HepG2 (cell line): Measurements from ENCODE around the gene TCEANC2. TPM values are rescaled to one million over a fixed set of nuclear protein-coding genes. Genes with fewer than 3 reads are reported as not detected.

ENCODE experiments used
- AGO1 ChIP-seq: fragments of 200-400 bp; formaldehyde crosslinking; IDR thresholded peaks from 2 replicates; pipeline ENCODE4 v1.6.1; 2017; ENCODE audit warnings: mild to moderate bottlenecking, low read depth, low read length, moderate library complexity; ENCODE audit not compliant: poor library complexity, severe bottlenecking
- AHDC1 ChIP-seq: sonication (generic); formaldehyde crosslinking; IDR thresholded peaks from 2 replicates; pipeline ENCODE4 v1.5.1; 2020; ENCODE audit warnings: mild to moderate bottlenecking, missing genetic modification reagents, borderline replicate concordance
- BATF2 ChIP-seq: sonication (generic); formaldehyde crosslinking; IDR thresholded peaks from 2 replicates; pipeline ENCODE4 v1.8.0; 2022; ENCODE audit warnings: mild to moderate bottlenecking, missing genetic modification reagents, moderate library complexity
- DMTF1 ChIP-seq: sonication (generic); formaldehyde crosslinking; IDR thresholded peaks from 2 replicates; pipeline ENCODE4 v1.4.0; 2020; ENCODE audit warnings: mild to moderate bottlenecking, missing genetic modification reagents
- FOXA1 ChIP-seq, 2 experiments: fragments of 450-650 bp in 1 of 2; sonication (generic) in 1 of 2; formaldehyde crosslinking in 1 of 2; IDR thresholded peaks; 2 replicates each; pipeline versions ENCODE4 v1.4.0 to v1.6.1; 2016 to 2020; ENCODE audit warnings: missing genetic modification reagents in 1 of 2
- IRF2 ChIP-seq: IDR thresholded peaks from 2 replicates; pipeline ENCODE4 v1.6.1; 2018; ENCODE audit warnings: missing genetic modification reagents, missing compliant biosample characterization
- KMT2B ChIP-seq: IDR thresholded peaks from 2 replicates; pipeline ENCODE4 v1.6.1; 2016; ENCODE audit warnings: missing genetic modification reagents, missing compliant biosample characterization
- MATR3 ChIP-seq: sonication (generic); formaldehyde crosslinking; IDR thresholded peaks from 2 replicates; pipeline ENCODE4 v1.4.0; 2020; ENCODE audit warnings: missing genetic modification reagents
- NFE2 ChIP-seq: sonication (generic); formaldehyde crosslinking; IDR thresholded peaks from 2 replicates; pipeline ENCODE4 v1.4.0; 2020; ENCODE audit warnings: missing genetic modification reagents
- NR0B2 ChIP-seq: sonication (generic); formaldehyde crosslinking; IDR thresholded peaks from 2 replicates; pipeline ENCODE4 v1.4.0; 2020; ENCODE audit warnings: mild to moderate bottlenecking, missing genetic modification reagents
- RAD21 ChIP-seq: fragments of 450-650 bp; formaldehyde crosslinking; IDR thresholded peaks from 2 replicates; pipeline ENCODE4 v1.5.0; 2020; ENCODE audit warnings: mild to moderate bottlenecking
- RXRB ChIP-seq: IDR thresholded peaks from 2 replicates; pipeline ENCODE4 v1.6.1; 2016; ENCODE audit warnings: borderline replicate concordance, missing genetic modification reagents, missing compliant biosample characterization
- ZGPAT ChIP-seq: IDR thresholded peaks from 2 replicates; pipeline ENCODE4 v1.6.1; 2016; ENCODE audit warnings: mild to moderate bottlenecking
- ZNF205 ChIP-seq: IDR thresholded peaks from 2 replicates; pipeline ENCODE4 v1.6.1; 2018; ENCODE audit warnings: missing biosample characterization, missing genetic modification reagents
- ZNF460 ChIP-seq: sonication (generic); formaldehyde crosslinking; IDR thresholded peaks from 2 replicates; pipeline ENCODE4 v1.5.1; 2020; ENCODE audit warnings: missing genetic modification reagents, mild to moderate bottlenecking, borderline replicate concordance
- ZNF850 ChIP-seq: sonication (generic); formaldehyde crosslinking; conservative IDR thresholded peaks from 2 replicates; pipeline ENCODE4 v1.9.0; 2021; ENCODE audit warnings: mild to moderate bottlenecking, missing genetic modification reagents
- ZSCAN25 ChIP-seq: sonication (generic); formaldehyde crosslinking; IDR thresholded peaks from 2 replicates; pipeline ENCODE4 v1.8.0; 2022; ENCODE audit warnings: mild to moderate bottlenecking, missing genetic modification reagents
- ZSCAN9 ChIP-seq: IDR thresholded peaks from 2 replicates; pipeline ENCODE4 v1.6.1; 2016; ENCODE audit warnings: borderline replicate concordance
- polyA plus RNA-seq, 8 experiments: library from polyadenylated mRNA; depleted of rRNA in 3 of 8; stranded (reverse) in 7 of 8; unstranded in 1 of 8; fragments of >200 nt; fragmentation: Illumina TruSeq in 4 of 8; extraction: Trizol in 4 of 8; gene quantifications; 2 replicates each; pipeline versions ENCODE4 v1.2.1 to v1.2.3, GENCODE V29; 2011 to 2016; ENCODE audit warnings: low read depth in 4 of 8, missing spikeins in 1 of 8, mixed read lengths in 1 of 8; ENCODE audit not compliant: insufficient read depth in 1 of 8
- total RNA-seq, 5 experiments: library from RNA; depleted of rRNA; stranded (reverse); fragments of >200 nt; fragmentation: Illumina TruSeq; extraction: Trizol; gene quantifications; 2 replicates each; pipeline ENCODE4 v1.2.3, GENCODE V29; 2016; ENCODE audit warnings: low read depth in 1 of 5

Gene TCEANC2
- total and polyA plus RNA-seq, 2 of the 13 experiments (the other 11 are each of a cell fraction or from before 2014, with no cell fraction given): 3.8 to 5.0 TPM

- TF ChIP-seq DMTF1 (no peak), ZNF850 (CRISPR knock-in tag) (peak; percentile 61; the same call in 1 of the 2 replicates), BATF2 (CRISPR knock-in tag) (no peak), IRF2 (peak; percentile 70; the same call in 1 of the 2 replicates), ZNF205 (0 out of 2 replicates have a peak, but pooled peaks have one; percentile 25), ZSCAN25 (no peak), RAD21 (CRISPR knock-in tag) (0 out of 2 replicates have a peak, but pooled peaks have one; percentile 21), NFE2 (CRISPR knock-in tag) (no peak), AHDC1 (CRISPR knock-in tag) (peak; percentile 40; the same call in 1 of the 2 replicates), NR0B2 (CRISPR knock-in tag) (no peak), ZNF460 (CRISPR knock-in tag) (no peak), ZGPAT (peak; percentile 66), RXRB (peak; percentile 46; the same call in 1 of the 2 replicates), KMT2B (peak; percentile 72), ZSCAN9 (CRISPR knock-in tag) (peak; percentile 65), MATR3 (CRISPR knock-in tag) (no peak), AGO1 (peak; percentile 60), FOXA1 (IDR thresholded peaks at IDR 0.05) (no peak), FOXA1 (CRISPR knock-in tag; IDR thresholded peaks at IDR 0.05) (no peak; the same call in 1 of the 2 replicates)
These were observed at the start of gene TCEANC2, which contains the start of gene TMEM59 (continued) for GRCh38 chr1:54052934-54053744.
